Esophagus muscularis mucosa (tissue), 3 donors: Measurements from ENCODE around the gene ASPDH.

ENCODE experiments used
- EP300 ChIP-seq: sonication (generic); formaldehyde crosslinking; IDR thresholded peaks from one replicate; pipeline ENCODE4 v1.6.1; 2017; ENCODE audit warnings: antibody characterized with exemption
- TF ChIP-seq, protein P1 (sequence below), 3 experiments: fragments of 200-600 bp in 2 of 3; fragments of 450-650 bp in 1 of 3; sonication (generic) in 2 of 3; IDR thresholded peaks; one replicate each; pipeline ENCODE4 v1.5.1; 2017 to 2019; ENCODE audit warnings: antibody characterized with exemption in 3 of 3, mild to moderate bottlenecking in 2 of 3, moderate library complexity in 1 of 3

DNA sequence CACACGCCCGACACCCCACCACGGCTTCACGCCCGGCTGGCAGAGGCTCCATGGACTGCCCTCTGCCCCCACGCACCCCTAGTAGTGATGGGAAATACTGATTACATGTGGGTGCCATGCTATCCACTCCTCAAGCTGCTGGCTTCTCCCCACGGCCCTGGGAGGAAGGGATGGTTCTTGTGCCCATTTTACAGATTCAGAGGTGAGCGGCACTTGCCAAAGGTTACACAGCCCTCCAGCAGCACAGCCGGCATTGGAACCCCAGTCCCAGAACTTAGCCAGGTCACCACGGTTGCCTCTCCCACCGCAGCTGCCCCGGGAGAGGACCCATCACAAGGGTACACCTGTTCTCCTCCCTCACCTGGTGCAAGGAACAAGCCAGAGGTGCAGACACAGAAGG is 41.3 kb upstream of the ASPDH start:
- TF ChIP-seq, protein P1, sequence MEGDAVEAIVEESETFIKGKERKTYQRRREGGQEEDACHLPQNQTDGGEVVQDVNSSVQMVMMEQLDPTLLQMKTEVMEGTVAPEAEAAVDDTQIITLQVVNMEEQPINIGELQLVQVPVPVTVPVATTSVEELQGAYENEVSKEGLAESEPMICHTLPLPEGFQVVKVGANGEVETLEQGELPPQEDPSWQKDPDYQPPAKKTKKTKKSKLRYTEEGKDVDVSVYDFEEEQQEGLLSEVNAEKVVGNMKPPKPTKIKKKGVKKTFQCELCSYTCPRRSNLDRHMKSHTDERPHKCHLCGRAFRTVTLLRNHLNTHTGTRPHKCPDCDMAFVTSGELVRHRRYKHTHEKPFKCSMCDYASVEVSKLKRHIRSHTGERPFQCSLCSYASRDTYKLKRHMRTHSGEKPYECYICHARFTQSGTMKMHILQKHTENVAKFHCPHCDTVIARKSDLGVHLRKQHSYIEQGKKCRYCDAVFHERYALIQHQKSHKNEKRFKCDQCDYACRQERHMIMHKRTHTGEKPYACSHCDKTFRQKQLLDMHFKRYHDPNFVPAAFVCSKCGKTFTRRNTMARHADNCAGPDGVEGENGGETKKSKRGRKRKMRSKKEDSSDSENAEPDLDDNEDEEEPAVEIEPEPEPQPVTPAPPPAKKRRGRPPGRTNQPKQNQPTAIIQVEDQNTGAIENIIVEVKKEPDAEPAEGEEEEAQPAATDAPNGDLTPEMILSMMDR (IDR thresholded peaks at IDR 0.05): no peak
- no peak for TF ChIP-seq EP300
